GM18499 (cell line): ENCODE results near the gene CT45A7.
"Not testable (repeated sequence)": the region's sequence is repeated elsewhere in the genome, so short reads cannot be mapped to it uniquely, and the experiment has no call there.

Source experiments
- ATAC-seq: cut with Tn5 transposase; IDR thresholded peaks from one replicate; pipeline ENCODE4 v1.9.1; 2021; ENCODE audit warnings: moderate number of reproducible peaks; ENCODE audit not compliant: insufficient read depth, unreplicated experiment

Gene CT45A7

GRCh38 chrX:135837180-135837579 lies at the start of gene CT45A7:
Gene CT45A7, minus strand, starts transcription at chrX:135837280. Its CDS starts 3,747 bp downstream, at chrX:135833533.
- ATAC-seq: not testable (repeated sequence)

GRCh38 chrX:135882741-135883140 lies 45.7 kb upstream of the CT45A7 start:
- not testable (repeated sequence) for ATAC-seq

- not testable (repeated sequence) for ATAC-seq
These were observed 34.6 kb upstream of the CT45A7 start, which contains the start of gene CT45A9 for GRCh38 chrX:135871712-135872111. Gene CT45A9, minus strand, starts transcription at chrX:135871812. Its CDS starts 3,751 bp downstream, at chrX:135868061.

GRCh38 chrX:135854438-135854837 lies 17.4 kb upstream of the CT45A7 start, which contains the start of gene CT45A8:
Gene CT45A8, minus strand, starts transcription at chrX:135854538. Its CDS starts 3,755 bp downstream, at chrX:135850783.
- ATAC-seq: not testable (repeated sequence)

GRCh38 chrX:135819912-135820311 lies 17.2 kb downstream of the CT45A7 start, which contains the start of gene CT45A2:
Gene CT45A2, minus strand, starts transcription at chrX:135820012. Its CDS starts 3,747 bp downstream, at chrX:135816265.
- not testable (repeated sequence) for ATAC-seq

GRCh38 chrX:135802687-135803086 lies 34.4 kb downstream of the CT45A7 start, which contains the start of gene CT45A6:
Gene CT45A6, minus strand, starts transcription at chrX:135802787. Its CDS starts 3,794 bp downstream, at chrX:135798993.
- not testable (repeated sequence) for ATAC-seq

GRCh38 chrX:135785403-135785802 lies 51.7 kb downstream of the CT45A7 start, which contains the start of gene CT45A5:
Gene CT45A5, minus strand, starts transcription at chrX:135785503. Its CDS starts 3,774 bp downstream, at chrX:135781729.
- ATAC-seq: not testable (repeated sequence)
